Glutamatergic neuron (in vitro differentiated cells): ENCODE data around the gene NFATC1. TPM values are rescaled to one million over a fixed set of nuclear protein-coding genes. Genes with fewer than 3 reads are reported as not detected.
"Not testable (repeated sequence)": the region's sequence is repeated elsewhere in the genome, so short reads cannot be mapped to it uniquely, and the experiment has no call there.

Experiments used
- DNase-seq: peaks from one replicate; pipeline ENCODE4 v3.0.0; 2022
- H3K27ac Mint-ChIP-seq: one replicate; pipeline ENCODE4 v1.8.0; 2020; ENCODE audit warnings: mild to moderate bottlenecking, mixed read lengths, inconsistent platforms; ENCODE audit not compliant: unreplicated experiment
- H3K27me3 Mint-ChIP-seq: one replicate; pipeline ENCODE4 v1.8.0; 2020; ENCODE audit warnings: mild to moderate bottlenecking, moderate library complexity, mixed read lengths, inconsistent platforms; ENCODE audit not compliant: unreplicated experiment
- H3K36me3 Mint-ChIP-seq: one replicate; pipeline ENCODE4 v1.8.0; 2020; ENCODE audit warnings: mild to moderate bottlenecking, mixed read lengths, inconsistent platforms; ENCODE audit not compliant: unreplicated experiment
- H3K4me1 Mint-ChIP-seq: one replicate; pipeline ENCODE4 v1.8.0; 2020; ENCODE audit warnings: mild to moderate bottlenecking, low read depth, mixed read lengths, inconsistent platforms; ENCODE audit not compliant: unreplicated experiment
- H3K4me3 Mint-ChIP-seq: one replicate; pipeline ENCODE4 v1.8.0; 2020; ENCODE audit warnings: mild to moderate bottlenecking, mixed read lengths, inconsistent platforms; ENCODE audit not compliant: unreplicated experiment
- H3K9me3 Mint-ChIP-seq: one replicate; pipeline ENCODE4 v1.8.0; 2020; ENCODE audit warnings: mild to moderate bottlenecking, moderate library complexity, mixed read lengths, inconsistent platforms; ENCODE audit not compliant: unreplicated experiment
- CTCF ChIP-seq: fragments of 200-600 bp; sonication (generic); IDR thresholded peaks from one replicate; pipeline ENCODE4 v1.5.0; 2021; ENCODE audit not compliant: partially characterized antibody, unreplicated experiment
- total RNA-seq: library from RNA; stranded (reverse); fragmentation: NEBNext Ultra II Directional; extraction: Animal tissue kit (Norgen Biotek cat#: 25700); gene quantifications from one replicate; pipeline ENCODE4 v1.2.1, GENCODE V29; 2021; ENCODE audit not compliant: unreplicated experiment

NFATC1 gene
- total RNA-seq, 1 donor from 2014 or later = 5.3 TPM

- peaks cover 3% of the 10 kb centered on the region for H3K27me3 Mint-ChIP-seq
- TF ChIP-seq CTCF = no peak
- H3K9me3 Mint-ChIP-seq = peaks cover 13% of the 10 kb centered on the region
- H3K36me3 Mint-ChIP-seq = peaks cover 32% of the 10 kb centered on the region
- H3K4me1 Mint-ChIP-seq = no peaks in the 10 kb centered on the region
- no peak overlapping the region for H3K4me3 Mint-ChIP-seq
- no peak for DNase-seq
- H3K27ac Mint-ChIP-seq = no peak overlapping the region
Observed at GRCh38 chr18:79502782-79503181, 107.1 kb downstream of the NFATC1 start.

GRCh38 chr18:79503406-79503805 is 107.7 kb downstream of the NFATC1 start:
- TF ChIP-seq CTCF = no peak
- Mint-ChIP-seq H3K27ac (no peak overlapping the region), H3K36me3 (peaks cover 26% of the 10 kb centered on the region), H3K9me3 (peaks cover 10% of the 10 kb centered on the region), H3K4me1 (peaks cover 2% of the 10 kb centered on the region), H3K4me3 (no peak overlapping the region), H3K27me3 (peaks cover 4% of the 10 kb centered on the region)
- no peak for DNase-seq

GRCh38 chr18:79504034-79504433 is 108.3 kb downstream of the NFATC1 start:
- Mint-ChIP-seq H3K36me3 (peaks cover 20% of the 10 kb centered on the region), H3K27ac (no peak overlapping the region), H3K9me3 (peaks cover 10% of the 10 kb centered on the region), H3K4me3 (no peak overlapping the region), H3K27me3 (peaks cover 6% of the 10 kb centered on the region), H3K4me1 (peaks cover 2% of the 10 kb centered on the region)
- TF ChIP-seq CTCF = no peak
- DNase-seq = no peak

- not testable (repeated sequence) for H3K9me3 Mint-ChIP-seq, DNase-seq, H3K27ac Mint-ChIP-seq, H3K27me3 Mint-ChIP-seq, H3K4me3 Mint-ChIP-seq, H3K4me1 Mint-ChIP-seq
- peaks cover 15% of the 10 kb centered on the region for H3K36me3 Mint-ChIP-seq
Observed at GRCh38 chr18:79504495-79504894, 108.8 kb downstream of the NFATC1 start.

GRCh38 chr18:79505465-79505864 is 109.7 kb downstream of the NFATC1 start:
- H3K36me3 Mint-ChIP-seq, H3K27ac Mint-ChIP-seq, H3K27me3 Mint-ChIP-seq, H3K4me3 Mint-ChIP-seq, H3K4me1 Mint-ChIP-seq, DNase-seq: not testable (repeated sequence)
- H3K9me3 Mint-ChIP-seq = peaks cover 10% of the 10 kb centered on the region

- Mint-ChIP-seq H3K4me1 (peaks cover 2% of the 10 kb centered on the region), H3K9me3 (peaks cover 10% of the 10 kb centered on the region), H3K36me3 (peaks cover 5% of the 10 kb centered on the region), H3K27ac (no peak overlapping the region), H3K4me3 (no peak overlapping the region), H3K27me3 (peaks cover 4% of the 10 kb centered on the region)
- no peak for DNase-seq
- TF ChIP-seq CTCF = no peak
Observed at GRCh38 chr18:79506191-79507075, 110.7 kb downstream of the NFATC1 start.
